Hematopoietic multipotent progenitor cell (in vitro differentiated cells): ENCODE data around the gene P3R3URF. TPM values are rescaled to one million over a fixed set of nuclear protein-coding genes. Genes with fewer than 3 reads are reported as not detected.
"Not testable (repeated sequence)": the region's sequence is repeated elsewhere in the genome, so short reads cannot be mapped to it uniquely, and the experiment has no call there.

Experiments used
- DNase-seq, 3 donors: peaks; one replicate each; pipeline ENCODE4 v3.0.0-alpha.2; 2011 to 2015; ENCODE audit warnings: low read depth in 2 of 3, low spot score in 2 of 3
- total RNA-seq: library from RNA; depleted of rRNA; stranded (reverse); fragments of >200 nt; gene quantifications from one replicate; pipeline ENCODE4 v1.2.3, GENCODE V29; 2012

Gene P3R3URF
- not detected for total RNA-seq

DNA sequence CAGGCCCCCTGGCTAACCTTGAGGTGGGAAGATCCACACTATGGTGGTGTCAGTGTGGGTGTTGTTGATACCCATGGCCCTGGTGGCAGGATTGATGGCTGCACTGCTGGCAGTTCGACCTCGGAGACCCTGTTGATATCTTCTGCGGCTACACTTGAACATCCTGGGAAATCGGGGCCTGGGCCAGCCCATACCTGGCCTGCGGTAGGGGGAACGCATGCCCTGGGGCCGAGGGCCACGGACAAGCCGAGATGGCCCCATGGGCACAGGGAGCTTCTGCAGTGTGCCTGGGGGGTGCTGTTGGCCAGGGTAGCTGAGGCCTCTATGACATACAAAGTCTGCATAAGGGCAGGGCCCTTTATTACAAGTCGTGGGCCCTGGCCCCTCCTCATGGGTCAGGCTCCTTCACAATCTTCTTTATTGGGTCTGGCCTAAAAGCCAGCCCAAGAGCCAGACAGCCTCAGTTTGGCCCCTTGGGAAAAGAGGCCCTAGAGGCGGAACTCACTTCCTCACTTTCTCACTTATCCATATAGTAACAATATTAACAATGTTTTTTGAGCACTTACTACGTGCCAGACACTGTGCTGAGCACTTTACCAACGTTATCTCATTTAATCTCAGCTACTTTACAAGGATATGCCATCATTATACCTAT, at the start of gene P3R3URF:
Gene P3R3URF (minus strand): TSS at position 278 of the 655 bp plus-strand sequence. CDS start 17 bp downstream, at position 261.
- DNase-seq, result no peak

DNA sequence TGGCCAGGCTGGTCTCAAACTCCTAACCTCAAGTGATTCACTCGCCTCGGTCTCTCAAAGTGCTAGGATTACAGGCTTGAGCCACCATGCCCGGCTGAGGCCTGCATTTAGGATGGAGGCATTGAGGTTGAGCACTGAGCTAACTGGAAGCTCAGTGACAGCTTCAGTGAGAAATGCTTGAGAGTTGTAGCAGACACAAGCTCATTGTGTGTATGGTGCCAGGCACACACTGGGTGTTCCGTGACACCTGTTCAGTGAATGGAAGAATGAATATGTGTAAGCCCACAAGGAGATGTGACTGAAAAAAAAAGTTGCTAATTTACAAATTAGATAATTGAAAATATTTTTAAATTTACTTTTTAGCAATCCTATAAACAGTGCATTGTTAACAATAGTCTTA, 48.7 kb upstream of the P3R3URF start:
- DNase-seq, result no peak

DNA sequence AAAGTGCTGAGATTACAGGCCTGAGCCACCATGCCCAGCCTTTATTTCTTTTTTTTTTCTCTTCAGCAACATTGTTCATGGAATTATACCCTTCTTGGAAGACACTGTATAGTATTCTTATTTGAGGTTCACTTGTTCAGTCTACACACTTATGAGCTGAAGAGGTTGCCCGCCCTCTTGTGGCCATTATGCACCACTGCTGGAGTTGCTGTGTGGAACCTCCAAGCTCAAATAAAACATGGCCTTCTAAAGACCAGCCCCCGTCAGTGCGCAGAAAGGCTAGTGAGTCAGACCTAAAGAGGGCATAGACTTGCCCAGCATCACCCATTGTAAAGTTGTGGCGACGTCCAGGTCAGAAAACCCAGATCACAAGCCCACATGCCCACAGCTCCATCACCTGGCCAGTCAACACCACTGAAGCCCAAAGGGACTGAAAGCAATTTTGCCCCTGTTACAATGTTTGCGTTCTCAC, 47.2 kb upstream of the P3R3URF start:
- peak in 2 of 3 donors; percentile 72 to 87 for DNase-seq

DNA sequence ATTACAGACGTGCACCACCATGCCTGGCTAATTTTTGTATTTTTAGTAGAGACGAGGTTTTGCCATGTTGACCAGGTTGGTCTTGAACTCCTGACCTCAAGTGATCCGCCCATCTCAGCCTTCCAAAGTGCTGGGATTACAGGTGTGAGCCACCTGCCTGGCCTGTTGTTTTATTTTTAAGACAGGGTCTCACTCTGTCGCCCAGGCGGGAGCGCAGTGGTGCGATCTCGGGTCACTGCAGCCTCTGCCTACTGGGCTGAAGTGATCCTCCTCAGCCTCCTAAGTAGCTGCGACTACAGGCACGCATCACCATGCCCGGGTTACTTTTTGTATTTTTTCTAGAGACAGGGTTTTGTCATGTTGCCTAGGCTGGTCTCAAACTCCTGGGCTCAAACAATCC, 46.8 kb upstream of the P3R3URF start:
- not testable (repeated sequence) for DNase-seq

DNA sequence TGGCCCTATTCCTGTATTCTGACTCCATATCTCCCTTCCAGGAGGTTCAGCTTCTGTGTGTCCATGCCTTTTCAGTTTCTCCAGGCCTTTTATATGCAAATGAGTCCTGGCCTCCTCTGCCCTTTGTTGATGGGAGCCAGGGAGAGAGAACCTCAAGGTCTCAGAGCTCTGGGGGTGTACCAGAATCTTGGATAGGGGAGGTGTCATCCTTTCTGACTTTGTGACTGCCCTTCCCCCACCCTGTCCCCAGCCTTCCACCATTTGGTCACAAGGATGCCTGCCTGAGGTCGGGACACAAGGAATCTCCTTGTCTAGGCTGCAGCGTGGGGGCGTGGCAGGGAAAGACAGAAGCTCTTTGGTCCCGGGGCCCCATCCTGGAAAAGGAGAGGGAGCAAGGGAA, 45.5 kb upstream of the P3R3URF start:
- DNase-seq, result no peak

DNA sequence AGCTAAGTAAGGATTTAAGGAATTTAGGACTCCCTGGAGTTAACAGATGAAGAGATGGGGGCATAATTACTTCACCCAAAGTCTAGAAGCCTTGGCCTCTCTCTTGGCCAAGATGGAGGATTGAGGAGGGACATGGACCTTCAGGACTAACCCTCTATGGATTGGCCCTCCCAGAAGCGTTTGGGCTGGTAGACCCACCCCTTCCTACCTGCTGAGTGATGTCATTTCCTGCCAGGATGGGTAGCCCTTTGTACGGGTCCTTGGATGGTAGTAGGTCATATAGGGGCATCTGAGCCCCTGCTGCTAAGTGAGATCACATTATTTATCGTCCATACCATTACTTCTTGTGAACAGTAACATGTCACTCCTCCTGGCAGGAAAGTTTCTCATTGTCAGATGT, 44.5 kb upstream of the P3R3URF start:
- no peak for DNase-seq

DNA sequence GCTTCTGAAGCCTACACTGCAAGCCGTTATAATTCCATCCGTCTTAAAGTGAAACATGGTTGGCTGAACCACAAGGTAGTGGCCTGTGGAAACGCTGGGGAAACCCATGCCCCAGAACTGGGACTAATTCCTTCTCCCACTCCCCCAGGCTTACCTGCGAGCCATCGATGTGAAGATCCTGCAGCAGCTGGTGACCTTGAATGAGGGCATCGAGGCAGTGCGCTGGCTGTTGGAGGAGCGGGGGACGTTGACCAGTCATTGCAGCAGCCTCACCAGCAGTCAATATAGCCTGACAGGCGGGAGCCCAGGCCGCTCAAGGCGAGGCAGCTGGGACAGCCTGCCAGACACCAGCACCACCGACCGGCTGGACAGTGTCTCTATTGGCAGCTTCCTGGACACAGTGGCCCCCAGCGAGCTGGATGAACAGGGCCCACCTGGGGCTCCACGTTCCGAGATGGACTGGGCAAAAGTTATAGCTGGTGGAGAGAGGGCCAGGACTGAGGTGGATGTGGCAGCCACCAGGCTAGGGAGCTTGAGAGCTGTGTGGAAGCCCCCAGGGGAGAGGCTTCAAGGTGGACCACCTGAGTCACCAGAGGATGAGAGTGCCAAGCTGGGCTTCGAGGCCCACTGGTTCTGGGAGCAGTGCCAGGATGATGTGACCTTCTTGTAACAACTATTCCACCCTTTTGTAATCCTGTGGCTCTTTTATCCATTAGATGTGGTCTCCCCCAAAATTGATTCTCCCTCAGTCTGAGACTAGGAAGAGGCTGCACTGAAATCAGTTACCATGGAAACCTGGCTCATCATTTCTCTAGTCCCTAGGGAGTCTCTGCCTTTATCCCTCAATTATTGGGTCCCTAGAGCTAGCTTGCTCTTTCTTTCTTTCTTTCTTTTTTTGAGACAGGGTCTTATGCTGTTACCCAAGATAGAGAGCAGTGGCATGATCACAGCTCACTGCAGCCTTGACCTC, 43.5 kb upstream of the P3R3URF start:
- DNase-seq, result no peak

DNA sequence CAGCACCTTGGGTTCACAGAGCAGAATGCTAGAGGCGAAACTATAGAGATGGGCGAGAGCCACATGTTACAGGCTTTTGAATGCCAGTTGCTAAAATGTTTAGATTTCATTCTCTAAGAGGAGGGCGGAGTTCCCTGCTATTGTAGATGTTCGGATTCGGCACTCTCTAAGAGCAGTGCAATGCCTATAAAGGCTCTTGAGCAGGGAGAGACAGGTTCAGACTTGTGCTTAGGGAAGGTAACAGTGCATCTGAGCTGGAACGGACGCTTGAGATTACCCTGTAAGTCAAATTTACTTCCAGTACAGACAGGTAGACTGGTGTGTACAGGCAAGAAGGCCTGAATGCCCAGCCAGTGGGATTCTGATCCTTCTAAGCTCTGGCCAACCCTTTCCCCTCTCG, 42.2 kb upstream of the P3R3URF start:
- DNase-seq, result no peak

DNA sequence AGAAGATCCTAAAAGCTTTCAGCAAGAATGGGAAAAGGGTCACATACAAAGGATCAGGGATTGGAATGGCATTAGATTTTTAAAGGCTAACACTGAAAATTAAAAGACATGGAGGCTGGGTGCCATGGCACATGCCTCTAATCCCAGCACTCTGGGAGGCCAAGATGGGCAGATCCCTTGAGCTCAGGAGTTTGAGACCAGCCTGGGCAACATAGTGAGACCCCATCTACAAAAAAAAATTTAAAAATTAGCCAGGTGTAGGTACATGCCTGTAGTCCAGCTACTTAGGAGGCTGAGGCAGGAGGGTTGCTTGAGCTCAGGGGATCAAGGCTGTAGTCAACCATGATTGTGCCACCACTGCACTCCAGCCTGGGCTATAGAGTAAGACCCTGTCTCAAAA, 39.2 kb upstream of the P3R3URF start:
- DNase-seq, result no peak

DNA sequence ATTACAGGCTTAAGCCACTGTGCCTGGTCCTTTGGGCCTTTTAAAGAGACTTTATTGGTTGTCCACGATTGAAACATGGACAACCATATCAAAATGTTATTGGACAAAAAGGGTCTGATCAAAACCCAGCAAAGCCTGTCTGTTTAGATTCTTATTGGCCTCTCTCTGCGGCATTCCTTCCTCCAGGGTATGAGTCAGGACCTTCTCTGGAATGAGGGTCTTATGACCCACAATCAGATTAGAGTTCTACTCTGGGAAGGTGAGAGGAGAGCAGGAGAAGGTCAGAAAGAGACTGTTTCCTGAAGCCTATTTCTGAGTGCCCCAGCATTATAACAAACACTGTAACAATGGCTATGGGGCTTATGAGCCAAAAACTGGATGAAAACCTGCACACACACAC, 34.8 kb upstream of the P3R3URF start:
- no peak for DNase-seq

DNA sequence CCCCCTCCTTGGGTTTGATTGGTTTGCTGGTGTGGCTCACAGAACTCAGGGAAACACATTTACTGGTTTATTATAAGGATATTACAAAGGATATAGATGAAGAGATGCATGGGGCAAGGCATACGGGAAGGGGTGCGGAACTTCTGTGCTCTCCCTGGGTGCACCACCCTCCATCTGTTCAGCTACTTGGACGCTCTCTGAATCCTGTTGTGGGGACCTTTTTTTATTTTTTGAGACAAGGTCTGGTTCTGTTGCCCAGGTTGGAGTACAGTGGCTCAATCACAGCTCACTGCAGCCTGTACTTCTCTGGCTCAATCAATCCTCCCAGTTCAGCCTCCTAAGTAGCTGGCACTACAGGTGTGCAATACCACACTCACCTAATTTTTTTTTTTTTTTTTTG, 34.3 kb upstream of the P3R3URF start:
- DNase-seq, result no peak

DNA sequence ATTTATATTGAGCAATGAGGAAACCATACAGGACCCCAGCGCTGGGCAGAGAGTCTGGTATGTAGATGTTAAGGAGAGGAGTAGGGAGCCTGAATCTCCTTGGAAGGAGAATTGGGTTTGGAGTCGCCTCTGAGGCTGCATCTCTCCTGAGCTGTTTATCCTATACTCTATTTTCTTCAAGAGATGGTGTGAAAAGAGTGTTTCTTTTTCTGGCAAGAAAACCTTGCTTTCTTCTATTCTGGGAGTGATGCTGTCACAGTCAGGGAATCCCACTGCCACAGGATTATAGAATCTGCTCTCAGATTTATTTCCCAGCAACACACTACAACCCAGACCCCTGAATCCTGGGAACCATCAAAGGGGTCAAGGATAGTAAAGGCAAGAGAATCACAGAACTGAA, 30.1 kb upstream of the P3R3URF start:
- DNase-seq, result no peak

DNA sequence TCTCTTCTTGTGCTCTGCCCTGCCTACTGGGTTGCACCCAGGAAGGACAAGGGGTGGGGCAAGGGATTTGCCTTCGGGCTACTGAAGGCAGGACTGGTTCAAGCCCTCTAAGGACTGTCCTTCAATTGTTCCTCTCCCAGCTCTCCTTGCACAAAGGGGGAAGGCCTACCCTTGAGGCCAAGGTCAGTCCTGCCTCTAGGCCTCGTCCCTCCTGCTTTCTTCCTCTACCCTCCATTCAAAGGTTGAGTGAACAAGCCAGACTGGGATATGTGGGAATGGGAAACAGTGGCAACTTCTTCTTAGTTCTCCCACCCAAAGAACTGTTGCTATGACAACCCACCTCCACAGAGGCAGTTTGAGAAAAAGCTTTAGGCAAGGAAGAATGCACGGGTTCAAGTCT, 29.5 kb upstream of the P3R3URF start:
- no peak for DNase-seq

DNA sequence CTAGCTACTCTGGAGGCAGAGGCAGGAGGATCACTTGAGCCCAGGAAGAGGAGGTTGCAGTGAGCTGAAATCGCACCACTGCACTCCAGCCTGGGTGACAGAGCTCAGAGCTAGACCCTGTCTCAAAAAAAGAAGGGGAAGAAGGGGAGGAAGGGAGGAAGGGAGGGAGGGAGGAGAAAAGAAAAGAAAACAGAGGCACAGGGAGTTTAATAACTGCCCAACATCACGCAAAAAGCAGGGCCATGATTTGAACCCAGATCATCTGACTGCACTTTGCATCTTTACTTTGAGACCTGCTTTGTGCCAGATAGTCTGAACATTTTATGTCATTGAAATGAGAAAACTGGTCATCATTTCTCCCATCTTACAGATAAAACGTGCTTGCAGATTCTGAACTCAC, 28.9 kb upstream of the P3R3URF start:
- no peak for DNase-seq

DNA sequence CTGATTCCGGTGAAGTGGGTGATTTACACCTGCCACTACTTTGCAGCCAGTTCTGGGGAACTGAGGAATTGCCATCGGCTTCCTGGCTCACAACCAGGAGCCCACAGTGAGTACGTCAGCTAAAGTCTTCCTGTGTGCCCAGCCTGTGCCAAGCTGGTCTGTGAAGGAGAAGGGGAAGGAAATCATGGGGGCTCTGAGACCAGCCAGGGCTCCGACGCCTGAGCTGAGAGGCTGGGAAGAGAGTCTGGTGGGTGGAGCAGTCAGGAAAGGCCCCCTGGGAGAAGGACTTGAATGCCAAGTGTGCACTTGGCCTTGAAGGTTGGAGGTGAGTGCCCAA, 28.1 kb upstream of the P3R3URF start:
- DNase-seq, result no peak

DNA sequence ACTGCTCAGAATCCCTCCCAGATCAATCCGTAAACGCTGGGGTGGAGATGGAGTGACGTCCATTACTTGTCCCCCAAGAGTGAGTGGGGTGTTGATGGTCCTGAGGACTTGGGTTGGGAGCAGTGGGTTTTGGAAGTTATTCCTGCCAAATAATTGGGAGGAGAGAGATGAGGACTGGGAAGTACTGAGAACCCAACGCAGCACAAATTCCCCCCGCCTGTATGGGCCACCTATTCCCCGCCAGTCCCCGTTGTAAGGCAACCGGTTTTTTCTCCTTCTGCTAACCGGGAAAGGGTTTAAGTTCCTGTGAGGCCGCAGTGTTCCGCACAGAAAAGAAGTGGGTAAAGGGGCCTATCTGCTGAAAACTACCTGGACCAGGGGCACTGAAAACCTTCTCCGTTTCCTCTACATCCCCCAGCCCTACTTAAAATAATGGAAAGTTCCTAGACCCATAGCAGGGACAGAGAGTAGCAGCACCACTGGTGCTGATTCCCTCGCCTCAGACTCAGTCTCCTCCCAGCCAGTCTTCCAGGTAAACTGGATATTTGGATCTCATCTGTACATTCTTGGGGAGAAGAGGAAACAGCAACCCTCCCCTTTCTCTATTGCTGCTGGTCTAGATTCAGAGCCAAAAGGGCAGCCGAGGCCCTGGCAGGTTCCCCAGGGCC, 27.6 kb upstream of the P3R3URF start:
- DNase-seq, result no peak

DNA sequence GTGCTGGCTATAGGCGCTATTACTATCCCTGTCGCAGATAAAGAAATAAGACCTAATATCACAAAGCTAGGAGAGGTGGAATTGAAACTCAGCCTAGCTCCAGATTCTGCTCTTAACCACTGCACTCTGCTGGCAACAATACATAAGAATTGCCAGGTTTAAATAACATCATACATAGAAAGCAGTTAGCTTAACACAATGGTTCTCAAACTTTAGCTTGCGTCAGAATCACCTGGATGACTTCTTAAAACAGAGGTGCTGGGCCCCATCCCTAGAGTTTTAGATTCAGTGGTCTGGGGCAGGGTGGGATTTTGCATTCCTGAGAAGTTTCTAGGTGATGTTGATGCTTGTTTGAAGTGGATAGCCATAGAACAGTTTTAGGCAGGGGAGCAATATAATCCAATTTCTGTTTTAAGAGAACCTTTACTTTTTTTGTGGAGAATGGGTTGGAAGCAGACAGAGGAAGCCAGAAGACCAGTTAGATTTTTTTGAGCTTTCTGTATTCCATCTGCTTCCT, 23.0 kb upstream of the P3R3URF start:
- no peak for DNase-seq

DNA sequence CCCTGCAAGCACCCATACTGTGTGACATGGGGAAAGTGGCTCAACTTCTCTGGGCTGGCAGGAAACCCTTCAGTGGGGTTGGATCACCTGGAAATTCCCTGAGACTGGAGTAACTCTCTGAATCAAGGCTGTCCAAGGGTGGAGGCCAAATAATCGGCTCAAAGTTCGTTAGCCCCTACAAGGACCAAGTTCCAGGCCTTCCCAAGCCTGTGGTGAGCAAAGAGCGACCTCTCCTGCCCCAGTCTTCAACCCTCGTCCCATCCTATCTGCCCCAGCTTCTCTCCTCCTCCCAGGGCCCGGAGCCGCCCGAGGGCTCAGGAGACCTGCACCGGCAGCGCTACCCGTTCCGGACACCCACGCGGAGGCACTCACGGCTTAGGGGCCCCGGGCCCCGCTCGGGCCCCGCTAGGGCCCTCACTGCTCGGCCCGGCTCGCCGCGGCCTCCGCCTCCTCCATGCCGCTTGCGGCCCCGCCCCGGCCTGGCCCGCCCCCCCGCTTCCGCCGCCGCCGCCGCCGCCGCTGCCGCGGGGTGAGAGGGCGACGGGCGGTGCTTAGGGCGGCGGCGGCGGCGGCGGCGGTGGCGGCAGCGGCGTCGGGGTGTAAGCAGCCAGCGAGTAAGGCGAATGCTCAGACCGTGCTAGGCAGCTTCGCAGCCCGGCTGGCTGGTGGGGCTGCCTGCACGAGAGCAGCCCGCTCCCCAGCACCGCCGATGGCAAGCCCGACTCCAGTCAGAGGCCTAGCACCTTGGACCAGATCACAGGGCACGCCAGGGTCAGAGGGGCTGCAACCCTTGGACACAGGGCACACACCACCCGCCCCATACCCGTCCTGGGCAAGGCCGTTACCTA, 21.9 kb upstream of the P3R3URF start, which contains the start of gene POMGNT1:
Gene POMGNT1 (minus strand): TSS at position 471 of the 848 bp plus-strand sequence. CDS start 613 bp downstream, outside the sequence.
- peak; percentile 30 to 75 (median 45) for DNase-seq

DNA sequence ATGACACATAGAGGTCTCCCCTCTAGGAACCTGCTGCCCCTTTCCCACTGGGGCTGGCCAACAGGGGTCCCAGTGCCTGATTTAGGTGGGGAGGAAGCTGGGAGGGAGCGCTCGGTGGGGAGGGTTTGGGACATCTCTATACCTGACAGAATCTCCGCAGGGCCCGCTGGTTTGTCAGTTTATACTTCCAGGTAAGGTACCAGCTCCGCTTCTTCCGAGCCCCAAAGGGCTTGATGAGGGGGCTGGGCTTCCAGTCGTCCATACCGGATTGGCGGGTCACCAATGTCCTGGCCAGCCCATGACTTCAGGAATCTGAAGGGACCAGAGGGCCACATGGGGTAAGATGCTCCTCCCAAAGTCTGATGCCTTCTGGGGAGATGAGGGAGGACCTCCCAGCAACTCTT, 21.3 kb upstream of the P3R3URF start:
- no peak for DNase-seq

DNA sequence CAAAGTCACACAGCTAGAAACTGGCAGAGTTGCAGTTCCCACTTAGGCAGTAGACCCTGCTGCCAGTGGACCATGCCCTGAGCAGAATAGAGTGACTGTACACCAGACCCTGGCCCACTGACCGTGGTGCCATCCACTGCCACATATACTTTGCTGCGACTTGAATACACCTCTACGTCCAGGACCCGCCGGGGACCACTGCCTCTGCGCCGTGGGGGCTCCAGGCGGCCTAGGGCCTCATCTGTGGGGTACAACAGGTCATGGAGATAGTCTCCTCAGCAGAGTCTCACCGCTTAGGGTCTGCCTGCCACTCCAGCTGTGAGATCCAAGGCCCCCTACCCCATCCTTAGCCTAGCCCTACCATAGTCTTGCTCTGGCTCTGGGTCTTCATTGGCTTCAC, 20.3 kb upstream of the P3R3URF start:
- no peak for DNase-seq
